Transverse colon (tissue), 4 donors: Measurements from ENCODE around the gene DLX3. TPM values are rescaled to one million over a fixed set of nuclear protein-coding genes. Genes with fewer than 3 reads are reported as not detected.
"Not testable (repeated sequence)": the region's sequence is repeated elsewhere in the genome, so short reads cannot be mapped to it uniquely, and the experiment has no call there.

Source experiments
- DNase-seq: peaks from one replicate; pipeline ENCODE4 v3.0.0-alpha.2; 2019
- H3K27ac ChIP-seq, 4 donors: fragments of 200-600 bp; sonication (generic); 2 replicates each; pipeline ENCODE4 v1.5.1; 2016 to 2018; ENCODE audit warnings: inconsistent platforms in 4 of 4
- H3K27me3 ChIP-seq: fragments of 200-600 bp; sonication (generic); 2 replicates; pipeline ENCODE4 v1.5.1; 2017; ENCODE audit warnings: inconsistent platforms
- H3K36me3 ChIP-seq, 4 donors: fragments of 200-600 bp; sonication (generic); 2 replicates each; pipeline ENCODE4 v1.5.1; 2017 to 2019; ENCODE audit warnings: inconsistent platforms in 4 of 4
- H3K4me1 ChIP-seq, 4 donors: fragments of 200-600 bp; sonication (generic); 2 replicates each; pipeline ENCODE4 v1.5.1; 2017 to 2020; ENCODE audit warnings: inconsistent platforms in 4 of 4
- H3K4me3 ChIP-seq, 4 donors: fragments of 200-600 bp; sonication (generic); 1 replicate in 1 of 4; 2 replicates in 3 of 4; pipeline versions ENCODE4 v1.5.1 to v1.6.1; 2017 to 2019; ENCODE audit warnings: inconsistent platforms in 4 of 4
- H3K9me3 ChIP-seq, 2 donors: fragments of 200-600 bp; sonication (generic); 2 replicates each; pipeline ENCODE4 v1.5.1; 2017 to 2019; ENCODE audit warnings: inconsistent platforms in 2 of 2
- EP300 ChIP-seq: sonication (generic); formaldehyde crosslinking; IDR thresholded peaks from one replicate; pipeline ENCODE4 v1.6.1; 2017; ENCODE audit warnings: antibody characterized with exemption, low read depth
- POLR2A ChIP-seq: fragments of 450-650 bp; IDR thresholded peaks from one replicate; pipeline ENCODE4 v1.6.1; 2016; ENCODE audit warnings: antibody characterized with exemption, mild to moderate bottlenecking, moderate library complexity
- POLR2AphosphoS5 ChIP-seq, 3 donors: sonication (generic); formaldehyde crosslinking; IDR thresholded peaks; one replicate each; pipeline ENCODE4 v1.6.1; 2016; ENCODE audit warnings: antibody characterized with exemption in 3 of 3
- WGBS, 2 donors: methylation state at CpG; one replicate each; pipeline ENCODE4 v1.1.5; 2018; ENCODE audit warnings: low coverage in 1 of 2; 5-methylcytosine and 5-hydroxymethylcytosine counted together
- in situ Hi-C, 4 donors: fragments of 200-750 bp; cut with MboI; loops; one replicate each; pipeline versions ENCODE4 v1.15.0 to v1.15.1; 2017; ENCODE audit warnings: low sequenced_read_pairs in 3 of 4, low pct_ligation_motif_present in 1 of 4, low pct_unique_long_range_greater_than_20kb in 1 of 4
- intact Hi-C: fragments of 100-400 bp; cut with DNase I; formaldehyde crosslinking; loops from one replicate; pipeline ENCODE4 v1.15.1; 2023; ENCODE audit warnings: low total_unique reads
- total RNA-seq, 4 donors: library from RNA; depleted of rRNA; stranded (reverse); fragments of >200 nt; gene quantifications; one replicate each; pipeline ENCODE4 v1.1.0, GENCODE V29; 2016
- TF ChIP-seq, protein P1 (sequence below), 5 experiments: fragments of 200-600 bp in 3 of 5; fragments of 450-650 bp in 2 of 5; sonication (generic) in 3 of 5; IDR thresholded peaks; 1 replicate in 2 of 5; 2 replicates in 3 of 5; pipeline ENCODE4 v1.5.1; 2016 to 2017; ENCODE audit warnings: antibody characterized with exemption in 5 of 5, inconsistent platforms in 3 of 5, mild to moderate bottlenecking in 2 of 5, moderate library complexity in 1 of 5

Gene DLX3
- total RNA-seq, 4 donors from 2014 or later, result not detected

- no peak overlapping the region for H3K27ac ChIP-seq
- WGBS, 2 donors, result 83 to 93% methylated on average over 4 to 5 of the region's 5 CpGs
Observed at GRCh38 chr17:50042211-50042610, 47.2 kb upstream of the DLX3 start.

DNA sequence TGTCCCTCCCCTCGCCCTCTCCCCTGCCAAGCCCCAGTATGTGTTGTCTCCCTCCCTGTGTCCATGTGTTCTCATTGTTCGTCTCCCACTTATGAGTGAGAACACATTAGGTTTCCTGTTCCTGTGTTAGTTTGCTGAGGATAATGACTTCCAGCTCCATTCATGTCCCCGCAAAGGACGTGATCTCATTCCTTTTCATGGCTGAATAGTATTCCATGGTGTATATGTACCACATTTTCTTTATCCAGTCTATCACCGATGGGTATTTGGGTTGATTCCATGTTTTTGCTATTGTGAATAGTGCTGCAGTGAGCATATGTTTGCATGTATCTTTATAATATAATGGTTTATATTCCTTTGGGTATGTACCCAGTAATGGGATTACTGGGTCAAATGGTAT is 45.5 kb upstream of the DLX3 start:
- DNase-seq, in situ Hi-C loops: not testable (repeated sequence)
- WGBS, 2 donors, result 86 to 87% methylated on average over 4 to 5 of the region's 5 CpGs

More at GRCh38 chr17:50042211-50042610, 47.2 kb upstream of the DLX3 start:
- intact Hi-C loops, result no loop called here
- no peak for DNase-seq
- no peak overlapping the region for H3K4me3 ChIP-seq
- peaks cover 4 to 27% (median 10%) of the 10 kb centered on the region in 4 donors for H3K4me1 ChIP-seq
- H3K9me3 ChIP-seq, result no peaks in the 10 kb centered on the region
- no peaks in the 10 kb centered on the region for H3K36me3 ChIP-seq
- TF ChIP-seq, protein P1, sequence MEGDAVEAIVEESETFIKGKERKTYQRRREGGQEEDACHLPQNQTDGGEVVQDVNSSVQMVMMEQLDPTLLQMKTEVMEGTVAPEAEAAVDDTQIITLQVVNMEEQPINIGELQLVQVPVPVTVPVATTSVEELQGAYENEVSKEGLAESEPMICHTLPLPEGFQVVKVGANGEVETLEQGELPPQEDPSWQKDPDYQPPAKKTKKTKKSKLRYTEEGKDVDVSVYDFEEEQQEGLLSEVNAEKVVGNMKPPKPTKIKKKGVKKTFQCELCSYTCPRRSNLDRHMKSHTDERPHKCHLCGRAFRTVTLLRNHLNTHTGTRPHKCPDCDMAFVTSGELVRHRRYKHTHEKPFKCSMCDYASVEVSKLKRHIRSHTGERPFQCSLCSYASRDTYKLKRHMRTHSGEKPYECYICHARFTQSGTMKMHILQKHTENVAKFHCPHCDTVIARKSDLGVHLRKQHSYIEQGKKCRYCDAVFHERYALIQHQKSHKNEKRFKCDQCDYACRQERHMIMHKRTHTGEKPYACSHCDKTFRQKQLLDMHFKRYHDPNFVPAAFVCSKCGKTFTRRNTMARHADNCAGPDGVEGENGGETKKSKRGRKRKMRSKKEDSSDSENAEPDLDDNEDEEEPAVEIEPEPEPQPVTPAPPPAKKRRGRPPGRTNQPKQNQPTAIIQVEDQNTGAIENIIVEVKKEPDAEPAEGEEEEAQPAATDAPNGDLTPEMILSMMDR (IDR thresholded peaks at IDR 0.05), result no peak
- no peak for TF ChIP-seq POLR2AphosphoS5 (IDR thresholded peaks at IDR 0.05)
- no peak for TF ChIP-seq EP300
- TF ChIP-seq POLR2A, result no peak
- H3K27me3 ChIP-seq, result no peaks in the 10 kb centered on the region
- in situ Hi-C loops, result no loop called here

DNA sequence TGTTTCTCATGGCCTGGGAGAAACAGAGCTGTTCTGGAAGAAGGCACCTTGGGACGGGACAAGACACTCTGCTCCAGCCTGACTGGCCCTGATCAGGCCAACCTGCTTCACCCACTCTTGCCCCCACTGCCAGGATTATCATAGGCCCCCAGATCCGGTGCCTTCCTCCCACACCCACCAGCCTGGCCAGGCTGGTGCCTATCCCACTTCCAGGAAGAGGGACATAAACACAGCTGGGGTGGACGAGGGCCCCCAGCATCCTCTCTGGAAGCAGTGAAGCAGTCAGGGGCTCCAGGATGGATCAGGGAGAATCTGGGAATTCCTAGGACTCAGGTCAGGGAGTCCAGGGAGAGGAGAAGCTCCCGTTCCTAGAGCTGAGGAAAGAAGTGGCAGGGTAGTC is 44.0 kb upstream of the DLX3 start:
- Histone ChIP-seq H3K4me1 (peaks cover 12 to 38% (median 18%) of the 10 kb centered on the region in 4 donors), H3K36me3 (no peaks in the 10 kb centered on the region), H3K27ac (no peak overlapping the region), H3K27me3 (no peaks in the 10 kb centered on the region), H3K4me3 (no peak overlapping the region), H3K9me3 (no peaks in the 10 kb centered on the region)
- in situ Hi-C loops, result no loop called here
- no peak for DNase-seq
- TF ChIP-seq, protein P1 (IDR thresholded peaks at IDR 0.05), result no peak
- no peak for TF ChIP-seq POLR2AphosphoS5 (IDR thresholded peaks at IDR 0.05)
- TF ChIP-seq EP300, result no peak
- no peak for TF ChIP-seq POLR2A
- intact Hi-C loops, result no loop called here
- 82 to 100% methylated on average over 1 to 4 of the region's 4 CpGs for WGBS, 2 donors

More for the DNA sequence above, 45.5 kb upstream of the DLX3 start:
- H3K4me3 ChIP-seq, H3K36me3 ChIP-seq, H3K9me3 ChIP-seq, H3K27ac ChIP-seq, H3K27me3 ChIP-seq, intact Hi-C loops: not testable (repeated sequence)
- H3K4me1 ChIP-seq, result peaks cover 12 to 42% (median 18%) of the 10 kb centered on the region in 4 donors

GRCh38 chr17:50037321-50038107 is 42.5 kb upstream of the DLX3 start:
- H3K36me3 ChIP-seq, result no peaks in the 10 kb centered on the region
- WGBS, 2 donors, result 51 to 61% methylated on average over 5 to 14 of the region's 14 CpGs
- no peaks in the 10 kb centered on the region for H3K9me3 ChIP-seq
- TF ChIP-seq EP300 (no peak), POLR2AphosphoS5 (IDR thresholded peaks at IDR 0.05) (peak; percentile 17 to 61 (median 48))
- TF ChIP-seq, protein P1 (IDR thresholded peaks at IDR 0.05), result no peak
- no peaks in the 10 kb centered on the region for H3K27me3 ChIP-seq
- intact Hi-C loops (no loop called here), in situ Hi-C loops (no loop called here)
- H3K4me1 ChIP-seq, result peaks cover 12 to 43% (median 18%) of the 10 kb centered on the region in 4 donors
- no peak overlapping the region for H3K4me3 ChIP-seq
- H3K27ac ChIP-seq, result peak overlapping the region; percentile 39 to 80 (median 50)
- peak; percentile 53 for DNase-seq
